Measurements from ENCODE around the gene MAP1LC3A.

The MAP1LC3A gene

DNA sequence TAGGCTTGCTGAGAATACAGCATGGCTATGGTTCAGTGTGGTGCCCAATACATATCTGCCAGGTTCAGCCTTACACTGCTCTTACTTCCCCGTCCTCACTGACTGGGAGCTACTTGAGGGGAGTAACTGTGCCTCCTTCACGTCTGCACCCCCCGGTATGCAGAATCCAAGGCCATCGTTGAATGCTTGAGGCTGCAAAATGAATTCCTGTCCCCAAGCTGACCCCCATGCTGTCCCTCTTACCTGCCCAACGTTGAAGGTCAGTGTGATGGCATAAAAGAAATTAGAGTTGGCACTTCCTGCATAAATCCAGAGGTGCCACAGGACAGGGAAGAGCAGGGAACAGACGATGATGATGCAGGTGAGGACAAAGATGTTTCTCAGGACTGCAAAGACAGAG, 16.3 kb downstream of the MAP1LC3A start:
- TF ChIP-seq CTCF (IDR thresholded peaks at IDR 0.05; ENCODE audit: low read depth, low read length, missing control alignments): no peak
- no peak for DNase-seq (ENCODE audit: extremely low read depth, low read depth)
- no peak overlapping the region for H3K4me3 ChIP-seq (replicated peaks; ENCODE audit: low read depth, low read length)

GRCh38 chr20:34575271-34575670, 16.8 kb downstream of the MAP1LC3A start:
- no peak for TF ChIP-seq CTCF (IDR thresholded peaks at IDR 0.05; ENCODE audit: low read depth, low read length, missing control alignments)
- no peak overlapping the region for H3K4me3 ChIP-seq (replicated peaks; ENCODE audit: low read depth, low read length)
- DNase-seq (ENCODE audit: extremely low read depth, low read depth): no peak

DNA sequence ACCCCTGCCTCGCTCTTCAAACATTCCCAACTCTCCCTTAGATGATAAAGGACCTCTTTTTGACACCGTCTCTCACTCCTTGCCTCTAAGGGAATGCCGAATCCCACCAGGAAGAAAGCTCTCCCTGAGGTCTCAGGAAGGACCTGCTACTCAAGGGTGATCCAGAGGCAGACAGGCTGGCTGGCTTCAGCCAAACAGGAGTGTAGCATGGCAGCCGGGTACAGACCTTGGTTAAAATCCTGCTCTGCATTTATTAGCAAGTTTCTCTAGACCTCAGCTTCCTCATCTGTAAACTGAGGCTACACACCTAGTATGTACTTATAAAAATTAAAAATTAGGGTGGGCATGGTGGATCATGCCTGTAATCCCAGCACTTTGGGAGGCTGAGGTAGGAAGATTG, 17.2 kb downstream of the MAP1LC3A start:
- no peak for TF ChIP-seq CTCF (IDR thresholded peaks at IDR 0.05; ENCODE audit: low read depth, low read length, missing control alignments)
- no peak overlapping the region for H3K4me3 ChIP-seq (replicated peaks; ENCODE audit: low read depth, low read length)
- DNase-seq (ENCODE audit: extremely low read depth, low read depth): no peak

- TF ChIP-seq CTCF (IDR thresholded peaks at IDR 0.05; ENCODE audit: low read depth, low read length, missing control alignments): no peak
- no peak overlapping the region for H3K4me3 ChIP-seq (replicated peaks; ENCODE audit: low read depth, low read length)
- no peak for DNase-seq (ENCODE audit: extremely low read depth, low read depth)
Observed at GRCh38 chr20:34577061-34577460, 18.5 kb downstream of the MAP1LC3A start.

- no peak for TF ChIP-seq CTCF (IDR thresholded peaks at IDR 0.05; ENCODE audit: low read depth, low read length, missing control alignments)
- H3K4me3 ChIP-seq (replicated peaks; ENCODE audit: low read depth, low read length): no peak overlapping the region
- no peak for DNase-seq (ENCODE audit: extremely low read depth, low read depth)
Observed at GRCh38 chr20:34578025-34578424, 19.5 kb downstream of the MAP1LC3A start.

DNA sequence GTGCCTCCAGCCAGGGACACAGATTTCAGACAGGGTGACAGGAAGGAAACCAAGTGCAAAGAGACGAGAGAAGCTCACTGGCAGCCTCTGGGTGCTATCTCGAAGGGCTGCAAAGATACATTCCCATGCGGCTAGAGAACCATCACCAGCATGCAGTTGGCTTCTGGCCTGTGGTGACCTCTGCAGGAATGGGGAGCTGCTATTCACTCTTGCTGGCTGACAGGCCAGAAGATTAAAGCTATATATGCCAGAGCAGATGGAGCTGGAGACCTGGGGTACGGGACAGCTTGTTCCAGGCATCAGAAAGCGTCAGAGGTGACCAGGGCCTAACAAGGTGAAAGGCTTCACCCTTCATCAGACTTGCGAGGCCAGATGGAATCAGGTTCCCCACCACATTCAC, 20.0 kb downstream of the MAP1LC3A start:
- DNase-seq (ENCODE audit: extremely low read depth, low read depth): no peak
- TF ChIP-seq CTCF (IDR thresholded peaks at IDR 0.05; ENCODE audit: low read depth, low read length, missing control alignments): no peak
- no peak overlapping the region for H3K4me3 ChIP-seq (replicated peaks; ENCODE audit: low read depth, low read length)

DNA sequence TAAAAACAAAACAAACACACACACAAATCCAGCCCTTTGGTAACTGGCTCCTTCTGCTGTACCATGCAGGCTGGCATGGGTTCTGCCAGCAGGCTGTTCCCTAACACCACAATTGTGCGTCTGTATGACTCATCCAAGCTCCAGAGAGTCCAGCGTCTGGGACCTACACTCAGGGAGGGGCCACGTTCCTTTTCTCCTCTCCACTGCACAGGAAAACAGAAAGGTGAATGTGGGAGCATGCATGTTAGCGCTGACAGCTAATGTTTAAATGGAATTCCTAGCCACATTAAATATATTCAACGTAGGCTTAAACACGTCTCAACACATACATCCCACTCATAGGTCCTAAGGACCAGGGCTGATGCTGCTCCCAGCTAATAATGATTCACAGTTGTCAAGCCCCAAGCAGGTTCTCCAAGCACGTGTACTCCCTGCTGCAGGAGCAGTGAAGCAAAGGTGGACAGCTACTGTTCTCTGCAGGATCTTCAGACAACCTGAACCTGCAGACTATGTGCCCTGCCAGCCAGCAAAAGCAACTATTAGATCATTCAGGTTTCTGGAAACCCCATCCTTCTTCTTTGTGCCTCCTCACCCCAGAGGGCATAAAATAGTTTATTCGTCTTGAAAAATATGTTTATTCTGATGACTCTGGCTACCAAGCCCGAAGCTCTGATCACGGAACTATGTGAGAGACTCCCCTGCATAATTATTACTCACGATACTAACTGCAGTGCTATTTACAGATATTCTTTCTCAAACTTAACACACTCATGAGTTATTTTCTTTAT, 20.9 kb downstream of the MAP1LC3A start:
- DNase-seq (ENCODE audit: extremely low read depth, low read depth): peak; percentile 42
- H3K4me3 ChIP-seq (replicated peaks; ENCODE audit: low read depth, low read length): no peak overlapping the region
- TF ChIP-seq CTCF (IDR thresholded peaks at IDR 0.05; ENCODE audit: low read depth, low read length, missing control alignments): peak; percentile 74

Measured in HFF-Myc (cell line).